Fibroblast of mammary gland (primary cell): ENCODE results near the gene LRRC59.

Experiments
- DNase-seq: peaks from one replicate; pipeline ENCODE4 v3.0.0-alpha.2; 2010; ENCODE audit warnings: low read depth
- H3K4me3 ChIP-seq: 2 replicates; pipeline ENCODE4 v1.5.1; 2011; ENCODE audit warnings: low read depth, mild to moderate bottlenecking, low read length, moderate library complexity; ENCODE audit not compliant: control insufficient read depth
- CTCF ChIP-seq: conservative IDR thresholded peaks from 2 replicates; pipeline ENCODE4 v1.5.1; 2011; ENCODE audit warnings: low read depth, low read length, inconsistent platforms; ENCODE audit not compliant: control insufficient read depth, insufficient read depth

The LRRC59 gene

GRCh38 chr17:50356418-50356817 is 40.9 kb downstream of the LRRC59 start:
- H3K4me3 ChIP-seq, result no peak overlapping the region
- TF ChIP-seq CTCF, result no peak
- DNase-seq, result no peak

GRCh38 chr17:50355701-50356341 is 41.5 kb downstream of the LRRC59 start:
- TF ChIP-seq CTCF, result no peak
- H3K4me3 ChIP-seq, result no peak overlapping the region
- no peak for DNase-seq

DNA sequence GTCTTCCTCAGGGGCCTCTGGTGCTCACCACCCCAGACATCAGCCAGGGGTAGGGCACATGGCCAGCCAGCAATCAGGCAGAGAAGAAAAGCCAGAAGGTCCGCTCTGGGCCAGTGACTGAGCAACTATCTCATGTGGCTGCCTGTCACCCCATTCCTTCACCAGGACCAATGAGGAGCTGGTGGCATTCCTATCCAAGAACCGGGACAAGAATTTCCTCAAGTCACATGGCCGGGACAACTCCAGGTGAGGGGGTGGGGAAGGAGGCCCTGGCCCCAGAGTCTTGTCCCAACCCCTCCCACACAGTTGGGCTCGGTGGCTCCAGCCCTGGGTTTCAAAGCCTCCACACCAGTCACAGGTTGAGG is 42.0 kb downstream of the LRRC59 start:
- DNase-seq, result no peak
- H3K4me3 ChIP-seq, result no peak overlapping the region
- TF ChIP-seq CTCF, result no peak

DNA sequence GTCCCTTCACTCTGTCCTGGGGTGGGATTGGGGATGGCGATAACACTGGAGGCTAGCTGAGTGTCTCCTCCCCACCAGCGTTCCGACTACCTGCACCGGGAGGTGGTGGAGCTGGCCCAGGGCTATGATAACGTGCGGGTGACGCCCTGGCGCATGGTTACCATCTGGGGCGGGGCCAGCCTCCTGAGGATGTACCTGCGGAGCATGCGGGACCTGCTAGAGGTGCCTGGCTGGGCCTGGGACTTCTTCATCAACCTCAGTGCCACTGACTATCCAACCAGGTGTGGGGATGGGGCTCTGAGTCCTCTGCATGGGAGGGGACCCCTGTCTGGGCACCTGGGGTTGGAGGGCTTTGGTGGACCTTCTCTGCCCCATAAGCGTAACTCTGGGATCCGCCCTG is 42.5 kb downstream of the LRRC59 start:
- no peak for TF ChIP-seq CTCF
- DNase-seq, result no peak

GRCh38 chr17:50354198-50354597 is 43.1 kb downstream of the LRRC59 start:
- no peak for DNase-seq
- no peak overlapping the region for H3K4me3 ChIP-seq
- no peak for TF ChIP-seq CTCF

More for the DNA sequence above, 42.5 kb downstream of the LRRC59 start:
- no peak overlapping the region for H3K4me3 ChIP-seq

DNA sequence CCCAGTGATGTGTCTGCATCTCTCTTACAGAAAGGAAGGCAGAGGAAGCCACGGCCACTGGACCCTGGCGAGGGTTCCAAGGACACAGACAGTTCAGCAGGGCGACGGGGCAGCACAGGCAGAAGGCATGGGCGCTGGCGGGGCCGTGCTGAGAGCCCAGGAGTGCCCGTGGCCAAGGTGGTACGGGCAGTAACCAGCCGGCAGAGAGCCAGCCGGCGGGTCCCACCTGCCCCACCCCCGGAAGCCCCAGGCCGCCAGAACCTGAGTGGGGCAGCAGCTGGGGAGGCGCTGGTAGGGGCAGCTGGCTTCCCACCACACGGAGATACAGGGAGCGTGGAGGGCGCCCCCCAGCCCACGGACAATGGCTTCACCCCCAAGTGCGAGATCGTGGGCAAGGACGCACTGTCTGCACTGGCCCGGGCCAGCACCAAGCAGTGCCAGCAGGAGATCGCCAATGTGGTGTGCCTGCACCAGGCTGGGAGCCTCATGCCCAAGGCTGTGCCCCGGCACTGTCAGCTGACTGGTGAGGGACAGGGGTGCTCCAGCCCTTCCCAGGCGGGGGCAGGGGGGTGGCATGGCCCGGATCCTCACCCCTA is 43.6 kb downstream of the LRRC59 start:
- no peak overlapping the region for H3K4me3 ChIP-seq
- no peak for DNase-seq
- TF ChIP-seq CTCF, result no peak
